Measurements from ENCODE around the gene CCDC186.
"Not testable (repeated sequence)": the region's sequence is repeated elsewhere in the genome, so short reads cannot be mapped to it uniquely, and the experiment has no call there.

GRCh38 chr10:114140827-114141226, 33.2 kb downstream of the CCDC186 start:
- TF ChIP-seq POLR2AphosphoS5 (IDR thresholded peaks at IDR 0.05; ENCODE audit: borderline replicate concordance, low read depth, low read length); EZH2 (IDR thresholded peaks at IDR 0.05); FOXP2 (optimal IDR thresholded peaks at IDR 0.05; ENCODE audit: control extremely low read depth, extremely low read length, insufficient read depth): not testable (repeated sequence)
